Liver (tissue), 9 donors: ENCODE measurements around the gene TBC1D8B. TPM values are rescaled to one million over a fixed set of nuclear protein-coding genes. Genes with fewer than 3 reads are reported as not detected.

Source experiments
- DNase-seq: peaks from one replicate; pipeline ENCODE4 v3.0.0-alpha.2; 2017; ENCODE audit warnings: low spot score
- H3K27ac ChIP-seq, 2 donors: one replicate each; pipeline ENCODE4 v1.7.0; 2013; ENCODE audit warnings: inconsistent platforms in 2 of 2, low read length in 2 of 2, control low read depth in 1 of 2, low read depth in 1 of 2, mild to moderate bottlenecking in 1 of 2
- H3K27me3 ChIP-seq, 4 donors: one replicate each; pipeline versions ENCODE4 v1.6.1 to v1.7.0; 2013; ENCODE audit warnings: low read length in 3 of 4, inconsistent platforms in 1 of 4, mild to moderate bottlenecking in 1 of 4, moderate library complexity in 1 of 4; ENCODE audit not compliant: control insufficient read depth in 4 of 4, insufficient read depth in 4 of 4
- H3K36me3 ChIP-seq, 4 donors: one replicate each; pipeline versions ENCODE4 v1.6.1 to v1.7.0; 2013; ENCODE audit warnings: low read length in 3 of 4, mild to moderate bottlenecking in 3 of 4, low read depth in 1 of 4, moderate library complexity in 1 of 4; ENCODE audit not compliant: control insufficient read depth in 4 of 4, insufficient read depth in 3 of 4
- H3K4me1 ChIP-seq, 4 donors: one replicate each; pipeline versions ENCODE4 v1.6.1 to v1.7.0; 2013; ENCODE audit warnings: low read length in 3 of 4, mild to moderate bottlenecking in 3 of 4, moderate library complexity in 1 of 4; ENCODE audit not compliant: control insufficient read depth in 4 of 4, insufficient read depth in 4 of 4
- H3K4me3 ChIP-seq, 3 donors: one replicate each; pipeline versions ENCODE4 v1.6.1 to v1.7.0; 2013; ENCODE audit warnings: low read length in 3 of 3, control low read depth in 1 of 3, low read depth in 1 of 3, mild to moderate bottlenecking in 1 of 3
- H3K9ac ChIP-seq, 2 donors: one replicate each; pipeline ENCODE4 v1.7.0; 2013; ENCODE audit warnings: low read length in 2 of 2, mild to moderate bottlenecking in 2 of 2, moderate library complexity in 2 of 2, control low read depth in 1 of 2, low read depth in 1 of 2
- H3K9me3 ChIP-seq, 4 donors: one replicate each; pipeline versions ENCODE4 v1.6.1 to v1.7.0; 2013; ENCODE audit warnings: low read length in 3 of 4; ENCODE audit not compliant: control insufficient read depth in 4 of 4
- EGR1 ChIP-seq, 2 donors: IDR thresholded peaks; 2 replicates each; pipeline ENCODE4 v1.6.1; 2016 to 2018; ENCODE audit warnings: antibody characterized with exemption in 2 of 2, low read depth in 2 of 2
- FOXA1 ChIP-seq: IDR thresholded peaks from 2 replicates; pipeline ENCODE4 v1.6.1; 2016; ENCODE audit warnings: antibody characterized with exemption
- FOXA2 ChIP-seq: IDR thresholded peaks from 2 replicates; pipeline ENCODE4 v1.6.1; 2016; ENCODE audit warnings: antibody characterized with exemption
- GABPA ChIP-seq, 2 donors: IDR thresholded peaks in 1 of 2; conservative IDR thresholded peaks in 1 of 2; 2 replicates each; pipeline ENCODE4 v1.6.1; 2016; ENCODE audit warnings: antibody characterized with exemption in 2 of 2, mild to moderate bottlenecking in 1 of 2, moderate library complexity in 1 of 2
- HNF4A ChIP-seq, 2 donors: conservative IDR thresholded peaks; 2 replicates each; pipeline ENCODE4 v1.6.1; 2016; ENCODE audit warnings: antibody characterized with exemption in 2 of 2, mild to moderate bottlenecking in 2 of 2
- HNF4G ChIP-seq: IDR thresholded peaks from 2 replicates; pipeline ENCODE4 v1.6.1; 2016; ENCODE audit warnings: antibody characterized with exemption
- NR2F2 ChIP-seq: IDR thresholded peaks from 2 replicates; pipeline ENCODE4 v1.6.1; 2016; ENCODE audit warnings: antibody characterized with exemption
- RAD21 ChIP-seq, 2 donors: IDR thresholded peaks; 2 replicates each; pipeline ENCODE4 v1.6.1; 2016; ENCODE audit warnings: antibody characterized with exemption in 2 of 2, mild to moderate bottlenecking in 2 of 2
- RXRA ChIP-seq, 2 donors: IDR thresholded peaks; 2 replicates each; pipeline ENCODE4 v1.6.1; 2017 to 2018; ENCODE audit warnings: antibody characterized with exemption in 2 of 2, mild to moderate bottlenecking in 1 of 2
- SP1 ChIP-seq: IDR thresholded peaks from 2 replicates; pipeline ENCODE4 v1.6.1; 2018; ENCODE audit warnings: antibody characterized with exemption, mild to moderate bottlenecking
- TAF1 ChIP-seq: conservative IDR thresholded peaks from 2 replicates; pipeline ENCODE4 v1.6.1; 2016; ENCODE audit warnings: antibody characterized with exemption, mild to moderate bottlenecking
- ZBTB33 ChIP-seq: IDR thresholded peaks from 2 replicates; pipeline ENCODE4 v1.6.1; 2016; ENCODE audit warnings: antibody characterized with exemption
- WGBS: extraction: QIAGEN DNeasy Blood & Tissue Kit; methylation state at CpG from one replicate; pipeline ENCODE4 v1.1.7; 2013; 5-methylcytosine and 5-hydroxymethylcytosine counted together
- polyA plus RNA-seq, 2 donors: library from polyadenylated mRNA; stranded (reverse) in 1 of 2; unstranded in 1 of 2; fragments of 200-250 nt in 1 of 2; fragments of >200 nt in 1 of 2; fragmentation: Nextera tagmentation in 1 of 2; extraction: Ambion mirVana in 1 of 2; gene quantifications; one replicate each; pipeline versions ENCODE4 v1.2.1 to v1.2.3, GENCODE V29; 2013 to 2015
- total RNA-seq, 2 donors: library from RNA; depleted of rRNA; stranded (reverse); fragments of >200 nt; gene quantifications; one replicate each; pipeline ENCODE4 v1.2.3, GENCODE V29; 2014
- TF ChIP-seq, protein P1 (sequence below): fragments of 150-350 bp; IDR thresholded peaks from 2 replicates; pipeline ENCODE4 v1.5.1; 2017; ENCODE audit warnings: improper control_type of control experiment, low read depth, low read length; ENCODE audit not compliant: missing input control
- TF ChIP-seq, protein P2 (sequence below): IDR thresholded peaks from 2 replicates; pipeline ENCODE4 v1.6.1; 2016; ENCODE audit warnings: antibody characterized with exemption
- TF ChIP-seq, protein P3 (sequence below): IDR thresholded peaks from 2 replicates; pipeline ENCODE4 v1.6.1; 2016; ENCODE audit warnings: antibody characterized with exemption
- TF ChIP-seq, protein P4 (sequence below): IDR thresholded peaks from 2 replicates; pipeline ENCODE4 v1.6.1; 2016; ENCODE audit warnings: antibody characterized with exemption, mild to moderate bottlenecking
- donor health status: healthy.
- donor health status: healthy.
- donor health status: healthy.
- donor health status: healthy.
- donor health status: healthy.

Gene TBC1D8B
- total and polyA plus RNA-seq, 4 donors, result 3.7 to 12.1 (median 4.7) TPM

GRCh38 chrX:106899841-106900240 lies 97.4 kb downstream of the TBC1D8B start (continued):
- TF ChIP-seq ZBTB33, result peak; percentile 64
- peak; percentile 78 to 83 for TF ChIP-seq RXRA (IDR thresholded peaks at IDR 0.05)
- TF ChIP-seq, protein P1, sequence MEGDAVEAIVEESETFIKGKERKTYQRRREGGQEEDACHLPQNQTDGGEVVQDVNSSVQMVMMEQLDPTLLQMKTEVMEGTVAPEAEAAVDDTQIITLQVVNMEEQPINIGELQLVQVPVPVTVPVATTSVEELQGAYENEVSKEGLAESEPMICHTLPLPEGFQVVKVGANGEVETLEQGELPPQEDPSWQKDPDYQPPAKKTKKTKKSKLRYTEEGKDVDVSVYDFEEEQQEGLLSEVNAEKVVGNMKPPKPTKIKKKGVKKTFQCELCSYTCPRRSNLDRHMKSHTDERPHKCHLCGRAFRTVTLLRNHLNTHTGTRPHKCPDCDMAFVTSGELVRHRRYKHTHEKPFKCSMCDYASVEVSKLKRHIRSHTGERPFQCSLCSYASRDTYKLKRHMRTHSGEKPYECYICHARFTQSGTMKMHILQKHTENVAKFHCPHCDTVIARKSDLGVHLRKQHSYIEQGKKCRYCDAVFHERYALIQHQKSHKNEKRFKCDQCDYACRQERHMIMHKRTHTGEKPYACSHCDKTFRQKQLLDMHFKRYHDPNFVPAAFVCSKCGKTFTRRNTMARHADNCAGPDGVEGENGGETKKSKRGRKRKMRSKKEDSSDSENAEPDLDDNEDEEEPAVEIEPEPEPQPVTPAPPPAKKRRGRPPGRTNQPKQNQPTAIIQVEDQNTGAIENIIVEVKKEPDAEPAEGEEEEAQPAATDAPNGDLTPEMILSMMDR, result no peak
- TF ChIP-seq, protein P2, sequence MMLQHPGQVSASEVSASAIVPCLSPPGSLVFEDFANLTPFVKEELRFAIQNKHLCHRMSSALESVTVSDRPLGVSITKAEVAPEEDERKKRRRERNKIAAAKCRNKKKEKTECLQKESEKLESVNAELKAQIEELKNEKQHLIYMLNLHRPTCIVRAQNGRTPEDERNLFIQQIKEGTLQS, result no peak
- TF ChIP-seq FOXA2, result no peak

DNA sequence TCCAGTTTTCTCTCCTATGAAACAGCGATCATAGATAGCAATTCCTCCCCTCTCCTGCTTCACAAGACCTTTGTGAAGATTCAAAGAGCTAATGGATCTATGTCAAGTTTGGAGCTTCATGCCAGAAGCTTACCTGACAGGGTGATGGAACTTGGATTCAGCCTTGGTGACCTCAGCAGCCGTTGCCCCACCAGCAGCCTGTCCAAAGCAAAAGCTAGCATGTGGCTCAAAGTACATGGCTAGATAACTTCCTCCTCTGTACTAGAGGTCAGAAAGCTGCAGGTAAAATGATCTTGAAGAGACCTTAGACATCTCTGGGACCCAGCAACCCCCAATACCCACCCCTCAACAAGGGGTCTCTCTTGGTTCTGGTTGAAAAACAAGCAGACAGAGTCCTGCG lies 98.9 kb downstream of the TBC1D8B start:
- TF ChIP-seq RAD21 (IDR thresholded peaks at IDR 0.05), result no peak
- peak in 1 of 2 donors; percentile 57 for TF ChIP-seq HNF4A (conservative IDR thresholded peaks at IDR 0.05)
- no peak for TF ChIP-seq FOXA1
- no peak for TF ChIP-seq SP1
- H3K9ac ChIP-seq, result peak overlapping the region in 1 of 2 donors; percentile 65
- H3K36me3 ChIP-seq, result no peaks in the 10 kb centered on the region
- H3K27me3 ChIP-seq, result no peaks in the 10 kb centered on the region
- DNase-seq, result no peak
- WGBS, result 30% methylated on average over 3 of the region's 3 CpGs
- peak overlapping the region in 2 of 3 donors; percentile 6 to 36 for H3K4me3 ChIP-seq
- peaks cover under 1 to 44% (median 32%) of the 10 kb centered on the region in 4 donors for H3K4me1 ChIP-seq
- H3K27ac ChIP-seq, result peak overlapping the region; percentile 78 to 95
- H3K9me3 ChIP-seq, result no peaks in the 10 kb centered on the region

- Histone ChIP-seq H3K9ac (peak overlapping the region in 1 of 2 donors; percentile 65), H3K27ac (peak overlapping the region; percentile 85 to 95), H3K36me3 (no peaks in the 10 kb centered on the region), H3K27me3 (no peaks in the 10 kb centered on the region), H3K4me3 (peak overlapping the region in 1 of 3 donors; percentile 15), H3K9me3 (no peaks in the 10 kb centered on the region), H3K4me1 (peaks cover 3 to 48% (median 33%) of the 10 kb centered on the region in 4 donors)
- DNase-seq, result no peak
- WGBS, result 32% methylated on average over 4 of the region's 4 CpGs
- no peak for TF ChIP-seq NR2F2
- no peak for TF ChIP-seq FOXA2
- peak in 1 of 2 donors; percentile 47 for TF ChIP-seq RAD21 (IDR thresholded peaks at IDR 0.05)
- TF ChIP-seq, protein P2, result peak; percentile 64
- peak; percentile 89 for TF ChIP-seq SP1
- TF ChIP-seq, protein P3, sequence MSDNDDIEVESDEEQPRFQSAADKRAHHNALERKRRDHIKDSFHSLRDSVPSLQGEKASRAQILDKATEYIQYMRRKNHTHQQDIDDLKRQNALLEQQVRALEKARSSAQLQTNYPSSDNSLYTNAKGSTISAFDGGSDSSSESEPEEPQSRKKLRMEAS, result peak; percentile 75
- peak; percentile 83 to 86 for TF ChIP-seq RXRA (IDR thresholded peaks at IDR 0.05)
- peak; percentile 96 for TF ChIP-seq HNF4A (conservative IDR thresholded peaks at IDR 0.05)
- TF ChIP-seq HNF4G, result peak; percentile 96
- TF ChIP-seq ZBTB33, result peak; percentile 56
- no peak for TF ChIP-seq GABPA (IDR thresholded peaks at IDR 0.05 in 1 of 2, conservative IDR thresholded peaks at IDR 0.05 in 1 of 2)
- no peak for TF ChIP-seq FOXA1
- TF ChIP-seq, protein P1, result no peak
- TF ChIP-seq EGR1 (IDR thresholded peaks at IDR 0.05; ENCODE audit: low read depth in 2 of 2), result peak in 1 of 2 donors; percentile 29
- no peak for TF ChIP-seq TAF1
- TF ChIP-seq, protein P4, sequence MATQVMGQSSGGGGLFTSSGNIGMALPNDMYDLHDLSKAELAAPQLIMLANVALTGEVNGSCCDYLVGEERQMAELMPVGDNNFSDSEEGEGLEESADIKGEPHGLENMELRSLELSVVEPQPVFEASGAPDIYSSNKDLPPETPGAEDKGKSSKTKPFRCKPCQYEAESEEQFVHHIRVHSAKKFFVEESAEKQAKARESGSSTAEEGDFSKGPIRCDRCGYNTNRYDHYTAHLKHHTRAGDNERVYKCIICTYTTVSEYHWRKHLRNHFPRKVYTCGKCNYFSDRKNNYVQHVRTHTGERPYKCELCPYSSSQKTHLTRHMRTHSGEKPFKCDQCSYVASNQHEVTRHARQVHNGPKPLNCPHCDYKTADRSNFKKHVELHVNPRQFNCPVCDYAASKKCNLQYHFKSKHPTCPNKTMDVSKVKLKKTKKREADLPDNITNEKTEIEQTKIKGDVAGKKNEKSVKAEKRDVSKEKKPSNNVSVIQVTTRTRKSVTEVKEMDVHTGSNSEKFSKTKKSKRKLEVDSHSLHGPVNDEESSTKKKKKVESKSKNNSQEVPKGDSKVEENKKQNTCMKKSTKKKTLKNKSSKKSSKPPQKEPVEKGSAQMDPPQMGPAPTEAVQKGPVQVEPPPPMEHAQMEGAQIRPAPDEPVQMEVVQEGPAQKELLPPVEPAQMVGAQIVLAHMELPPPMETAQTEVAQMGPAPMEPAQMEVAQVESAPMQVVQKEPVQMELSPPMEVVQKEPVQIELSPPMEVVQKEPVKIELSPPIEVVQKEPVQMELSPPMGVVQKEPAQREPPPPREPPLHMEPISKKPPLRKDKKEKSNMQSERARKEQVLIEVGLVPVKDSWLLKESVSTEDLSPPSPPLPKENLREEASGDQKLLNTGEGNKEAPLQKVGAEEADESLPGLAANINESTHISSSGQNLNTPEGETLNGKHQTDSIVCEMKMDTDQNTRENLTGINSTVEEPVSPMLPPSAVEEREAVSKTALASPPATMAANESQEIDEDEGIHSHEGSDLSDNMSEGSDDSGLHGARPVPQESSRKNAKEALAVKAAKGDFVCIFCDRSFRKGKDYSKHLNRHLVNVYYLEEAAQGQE, result no peak
Observed at GRCh38 chrX:106901781-106902219, 99.3 kb downstream of the TBC1D8B start.
